GM23338 (cell line): ENCODE data around the gene IRX5.

ENCODE experiments used
- CREB1 ChIP-seq: fragments of 250-450 bp; sonication (Bioruptor Pico); IDR thresholded peaks from 2 replicates; pipeline ENCODE4 v1.5.0; 2020; ENCODE audit warnings: low read depth, mild to moderate bottlenecking, moderate library complexity
- CTCF ChIP-seq, 2 experiments: fragments of 200-600 bp in 1 of 2; sonication (generic) in 1 of 2; conservative IDR thresholded peaks; 2 replicates each; pipeline versions ENCODE4 v1.5.1 to v1.6.1; 2016 to 2017; ENCODE audit warnings: antibody characterized with exemption in 2 of 2, low read depth in 2 of 2, mild to moderate bottlenecking in 2 of 2, moderate library complexity in 1 of 2
- ETS1 ChIP-seq: IDR thresholded peaks from 2 replicates; pipeline ENCODE4 v1.6.1; 2016; ENCODE audit warnings: antibody characterized with exemption
- EZH2 ChIP-seq: fragments of 200-600 bp; sonication (generic); IDR thresholded peaks from one replicate; pipeline ENCODE4 v1.8.0; 2017; ENCODE audit warnings: antibody characterized with exemption, mild to moderate bottlenecking, low read depth; ENCODE audit not compliant: unreplicated experiment
- EZH2phosphoT487 ChIP-seq: fragments of 200-600 bp; sonication (generic); IDR thresholded peaks from one replicate; pipeline ENCODE4 v1.8.1; 2018; ENCODE audit warnings: antibody characterized with exemption; ENCODE audit not compliant: unreplicated experiment
- JUNB ChIP-seq: IDR thresholded peaks from one replicate; pipeline ENCODE4 v1.6.1; 2016; ENCODE audit warnings: antibody characterized with exemption; ENCODE audit not compliant: unreplicated experiment
- POLR2AphosphoS5 ChIP-seq: IDR thresholded peaks from 2 replicates; pipeline ENCODE4 v1.6.1; 2016; ENCODE audit warnings: antibody characterized with exemption, low read depth
- REST ChIP-seq: IDR thresholded peaks from one replicate; pipeline ENCODE4 v1.6.1; 2018; ENCODE audit warnings: antibody characterized with exemption; ENCODE audit not compliant: unreplicated experiment
- ZNF331 ChIP-seq: fragments of 250-450 bp; sonication (Bioruptor Pico); IDR thresholded peaks from 2 replicates; pipeline ENCODE4 v1.5.0; 2020; ENCODE audit warnings: low read depth, mild to moderate bottlenecking, moderate library complexity

GRCh38 chr16:54968011-54968410 is 37.3 kb downstream of the IRX5 start:
- TF ChIP-seq EZH2 (no peak), CTCF (conservative IDR thresholded peaks at IDR 0.05; ENCODE audit: low read depth in 2 of 2) (no peak), EZH2phosphoT487 (no peak), POLR2AphosphoS5 (no peak), REST (no peak), JUNB (no peak), CREB1 (CRISPR knock-in tag) (no peak), ZNF331 (CRISPR knock-in tag) (no peak), ETS1 (no peak)
